ENCODE results near the gene BTG4.

BTG4 gene

GRCh38 chr11:111494040-111494439, 18.1 kb downstream of the BTG4 start:
- Histone ChIP-seq H3K9ac (ENCODE audit: low read depth, low read length) (no peak overlapping the region), H3K27me3 (ENCODE audit: insufficient read depth, low read length, poor library complexity) (peaks cover 14% of the 10 kb centered on the region), H2AFZ (ENCODE audit: low read depth, low read length) (no peak overlapping the region), H3K36me3 (ENCODE audit: insufficient read depth, low read length) (no peaks in the 10 kb centered on the region), H4K20me1 (ENCODE audit: insufficient read depth, low read length) (no peaks in the 10 kb centered on the region), H3K4me1 (ENCODE audit: insufficient read depth, low read length) (no peaks in the 10 kb centered on the region), H3K4me3 (ENCODE audit: low read depth in 1 of 2, low read length in 2 of 2) (no peak overlapping the region), H3K79me2 (ENCODE audit: insufficient read depth, low read length) (no peaks in the 10 kb centered on the region), H3K4me2 (ENCODE audit: insufficient read depth, low read length) (no peak overlapping the region), H3K27ac (ENCODE audit: low read length) (no peak overlapping the region), H3K9me3 (ENCODE audit: insufficient read depth, low read length, severe bottlenecking) (no peaks in the 10 kb centered on the region)
- ATAC-seq (ENCODE audit: insufficient read depth, low read depth), result no peak
- DNase-seq, result no peak
- TF ChIP-seq CTCF (IDR thresholded peaks at IDR 0.05; ENCODE audit: borderline replicate concordance, extremely low read depth, low read length, poor library complexity, severe bottlenecking), result no peak
- no peak for TF ChIP-seq EZH2 (IDR thresholded peaks at IDR 0.05; ENCODE audit: borderline replicate concordance, low read depth, low read length, severe bottlenecking)

DNA sequence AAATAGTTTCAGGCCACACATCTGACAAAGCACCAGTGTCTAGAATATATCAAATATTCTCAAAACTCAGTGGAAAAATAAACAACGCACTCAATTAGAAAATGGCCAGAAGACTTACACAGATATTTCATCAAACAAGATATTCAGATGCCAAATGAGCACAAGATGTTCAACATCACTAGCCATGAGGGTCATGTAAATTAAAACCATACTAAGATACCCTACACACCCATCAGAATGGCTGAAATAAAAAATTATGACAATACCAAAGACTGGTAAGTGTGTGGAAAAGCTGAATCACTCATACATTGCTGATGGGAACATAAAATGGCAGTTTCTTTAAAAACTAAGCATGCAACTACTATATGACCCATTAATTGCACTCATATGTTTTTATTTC, 21.7 kb downstream of the BTG4 start:
- no peaks in the 10 kb centered on the region for H3K4me1 ChIP-seq (ENCODE audit: insufficient read depth, low read length)
- H3K4me3 ChIP-seq (ENCODE audit: low read depth in 1 of 2, low read length in 2 of 2), result no peak overlapping the region
- peaks cover 9% of the 10 kb centered on the region for H3K27me3 ChIP-seq (ENCODE audit: insufficient read depth, low read length, poor library complexity)
- H3K9me3 ChIP-seq (ENCODE audit: insufficient read depth, low read length, severe bottlenecking), result no peaks in the 10 kb centered on the region
- TF ChIP-seq CTCF (IDR thresholded peaks at IDR 0.05; ENCODE audit: borderline replicate concordance, extremely low read depth, low read length, poor library complexity, severe bottlenecking) (no peak), EZH2 (IDR thresholded peaks at IDR 0.05; ENCODE audit: borderline replicate concordance, low read depth, low read length, severe bottlenecking) (no peak)
- ATAC-seq (ENCODE audit: insufficient read depth, low read depth), result no peak
- DNase-seq, result no peak
- no peak overlapping the region for H3K4me2 ChIP-seq (ENCODE audit: insufficient read depth, low read length)
- no peak overlapping the region for H3K9ac ChIP-seq (ENCODE audit: low read depth, low read length)
- H2AFZ ChIP-seq (ENCODE audit: low read depth, low read length), result no peak overlapping the region
- H3K27ac ChIP-seq (ENCODE audit: low read length), result no peak overlapping the region
- H3K36me3 ChIP-seq (ENCODE audit: insufficient read depth, low read length), result no peaks in the 10 kb centered on the region
- H3K79me2 ChIP-seq (ENCODE audit: insufficient read depth, low read length), result no peaks in the 10 kb centered on the region
- H4K20me1 ChIP-seq (ENCODE audit: insufficient read depth, low read length), result no peaks in the 10 kb centered on the region

DNA sequence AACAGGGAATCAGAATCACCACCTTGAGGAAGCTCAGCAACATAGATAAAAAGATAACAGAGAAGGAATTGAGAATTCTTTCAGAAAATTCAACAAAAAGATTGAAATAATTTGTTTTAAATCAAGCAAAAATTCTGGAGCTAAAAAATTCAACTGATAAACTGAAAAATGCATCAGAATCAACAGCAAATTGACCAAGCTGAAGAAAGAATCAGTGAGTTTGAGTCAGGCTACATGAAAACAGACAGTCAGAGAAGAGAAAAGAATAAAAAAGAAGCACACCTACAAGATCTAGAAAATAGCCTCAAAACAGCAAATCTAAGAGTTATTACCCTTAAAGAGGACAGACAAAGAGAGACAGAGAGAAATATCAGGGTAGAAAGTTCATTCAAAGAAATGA, 28.8 kb downstream of the BTG4 start:
- Histone ChIP-seq H3K27ac (ENCODE audit: low read length) (no peak overlapping the region), H3K4me1 (ENCODE audit: insufficient read depth, low read length) (no peaks in the 10 kb centered on the region), H3K9ac (ENCODE audit: low read depth, low read length) (no peak overlapping the region), H2AFZ (ENCODE audit: low read depth, low read length) (no peak overlapping the region), H3K27me3 (ENCODE audit: insufficient read depth, low read length, poor library complexity) (no peaks in the 10 kb centered on the region), H3K36me3 (ENCODE audit: insufficient read depth, low read length) (no peaks in the 10 kb centered on the region), H3K4me2 (ENCODE audit: insufficient read depth, low read length) (no peak overlapping the region), H3K9me3 (ENCODE audit: insufficient read depth, low read length, severe bottlenecking) (peaks cover 9% of the 10 kb centered on the region), H4K20me1 (ENCODE audit: insufficient read depth, low read length) (no peaks in the 10 kb centered on the region), H3K79me2 (ENCODE audit: insufficient read depth, low read length) (no peaks in the 10 kb centered on the region), H3K4me3 (ENCODE audit: low read depth in 1 of 2, low read length in 2 of 2) (no peak overlapping the region)
- DNase-seq (no peak), ATAC-seq (ENCODE audit: insufficient read depth, low read depth) (no peak)
- TF ChIP-seq EZH2 (IDR thresholded peaks at IDR 0.05; ENCODE audit: borderline replicate concordance, low read depth, low read length, severe bottlenecking) (no peak), CTCF (IDR thresholded peaks at IDR 0.05; ENCODE audit: borderline replicate concordance, extremely low read depth, low read length, poor library complexity, severe bottlenecking) (no peak)

DNA sequence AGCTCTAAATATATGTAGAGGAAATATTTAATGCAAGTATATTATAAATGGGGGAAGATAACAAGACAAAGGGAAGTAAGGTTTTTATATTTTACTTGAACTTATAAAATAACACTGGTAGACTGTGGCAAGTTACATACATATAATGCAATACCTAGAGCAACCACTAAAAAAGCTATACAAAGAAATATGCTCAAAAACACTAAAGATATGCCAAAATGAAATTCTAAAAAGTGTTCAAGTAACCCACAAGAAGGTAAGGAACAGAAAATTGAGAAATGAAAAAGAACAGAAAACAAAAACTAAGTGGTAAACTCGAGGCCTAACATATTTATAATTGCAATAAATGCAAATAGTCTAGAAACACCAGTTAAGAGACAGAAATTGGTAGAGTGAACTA, 32.5 kb downstream of the BTG4 start:
- H3K36me3 ChIP-seq (ENCODE audit: insufficient read depth, low read length), result no peaks in the 10 kb centered on the region
- no peak overlapping the region for H3K27ac ChIP-seq (ENCODE audit: low read length)
- H2AFZ ChIP-seq (ENCODE audit: low read depth, low read length), result no peak overlapping the region
- H3K79me2 ChIP-seq (ENCODE audit: insufficient read depth, low read length), result no peaks in the 10 kb centered on the region
- H3K9ac ChIP-seq (ENCODE audit: low read depth, low read length), result no peak overlapping the region
- no peak overlapping the region for H3K4me3 ChIP-seq (ENCODE audit: low read depth in 1 of 2, low read length in 2 of 2)
- peaks cover 9% of the 10 kb centered on the region for H3K9me3 ChIP-seq (ENCODE audit: insufficient read depth, low read length, severe bottlenecking)
- peaks cover 9% of the 10 kb centered on the region for H3K27me3 ChIP-seq (ENCODE audit: insufficient read depth, low read length, poor library complexity)
- ATAC-seq (ENCODE audit: insufficient read depth, low read depth) (no peak), DNase-seq (no peak)
- no peaks in the 10 kb centered on the region for H3K4me1 ChIP-seq (ENCODE audit: insufficient read depth, low read length)
- H3K4me2 ChIP-seq (ENCODE audit: insufficient read depth, low read length), result no peak overlapping the region
- no peaks in the 10 kb centered on the region for H4K20me1 ChIP-seq (ENCODE audit: insufficient read depth, low read length)
- TF ChIP-seq CTCF (IDR thresholded peaks at IDR 0.05; ENCODE audit: borderline replicate concordance, extremely low read depth, low read length, poor library complexity, severe bottlenecking), result no peak
- TF ChIP-seq EZH2 (IDR thresholded peaks at IDR 0.05; ENCODE audit: borderline replicate concordance, low read depth, low read length, severe bottlenecking), result no peak

All from DND-41 (cell line).